Activated CD4-positive, CD25-positive, alpha-beta regulatory T cell treated with anti-CD3 and anti-CD28 coated beads, Interleukin-2, amount 50 U/mL, for 16 hours (primary cell): Measurements from ENCODE around the gene BRME1.

Source experiments
- DNase-seq: peaks from one replicate; pipeline ENCODE4 v3.0.0-alpha.2; 2020; ENCODE audit warnings: low read depth, low spot score

BRME1 gene

GRCh38 chr19:13887517-13887916, 18.4 kb downstream of the BRME1 start:
- DNase-seq, result no peak

GRCh38 chr19:13887018-13887436, 18.9 kb downstream of the BRME1 start:
- DNase-seq, result no peak

DNA sequence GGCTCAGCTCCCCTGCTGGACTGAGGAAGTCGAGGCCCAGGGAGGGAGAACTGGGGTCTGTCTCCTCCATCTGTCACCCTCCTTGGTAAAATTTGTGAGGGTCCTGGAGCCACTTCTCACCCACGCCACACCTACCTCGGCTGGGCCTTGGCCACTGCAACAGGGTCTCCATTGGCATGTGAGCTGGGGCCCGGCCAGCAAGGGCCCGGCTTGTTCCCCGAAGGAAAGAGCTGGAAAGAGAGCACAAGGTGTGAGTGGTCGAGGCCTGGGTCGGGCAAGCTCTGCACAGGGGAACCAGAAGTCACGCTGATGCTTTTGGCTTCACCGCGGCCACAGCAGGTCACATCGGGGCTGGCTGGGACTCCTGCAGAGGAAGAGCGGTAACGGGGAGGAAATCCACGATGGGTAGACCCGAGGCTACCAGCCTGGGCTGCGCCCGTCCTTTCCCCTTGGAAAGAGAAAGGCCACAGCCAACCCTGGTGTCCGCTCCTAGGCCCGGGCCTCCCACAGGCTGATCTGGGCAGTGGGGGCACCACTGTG, 20.0 kb downstream of the BRME1 start:
- DNase-seq, result no peak

- no peak for DNase-seq
Observed at GRCh38 chr19:13884726-13885591, 21.0 kb downstream of the BRME1 start.

GRCh38 chr19:13883516-13884064, 22.3 kb downstream of the BRME1 start:
- no peak for DNase-seq

- DNase-seq, result no peak
Observed at GRCh38 chr19:13882836-13883235, 23.1 kb downstream of the BRME1 start.

- no peak for DNase-seq
Observed at GRCh38 chr19:13882419-13882795, 23.5 kb downstream of the BRME1 start.

DNA sequence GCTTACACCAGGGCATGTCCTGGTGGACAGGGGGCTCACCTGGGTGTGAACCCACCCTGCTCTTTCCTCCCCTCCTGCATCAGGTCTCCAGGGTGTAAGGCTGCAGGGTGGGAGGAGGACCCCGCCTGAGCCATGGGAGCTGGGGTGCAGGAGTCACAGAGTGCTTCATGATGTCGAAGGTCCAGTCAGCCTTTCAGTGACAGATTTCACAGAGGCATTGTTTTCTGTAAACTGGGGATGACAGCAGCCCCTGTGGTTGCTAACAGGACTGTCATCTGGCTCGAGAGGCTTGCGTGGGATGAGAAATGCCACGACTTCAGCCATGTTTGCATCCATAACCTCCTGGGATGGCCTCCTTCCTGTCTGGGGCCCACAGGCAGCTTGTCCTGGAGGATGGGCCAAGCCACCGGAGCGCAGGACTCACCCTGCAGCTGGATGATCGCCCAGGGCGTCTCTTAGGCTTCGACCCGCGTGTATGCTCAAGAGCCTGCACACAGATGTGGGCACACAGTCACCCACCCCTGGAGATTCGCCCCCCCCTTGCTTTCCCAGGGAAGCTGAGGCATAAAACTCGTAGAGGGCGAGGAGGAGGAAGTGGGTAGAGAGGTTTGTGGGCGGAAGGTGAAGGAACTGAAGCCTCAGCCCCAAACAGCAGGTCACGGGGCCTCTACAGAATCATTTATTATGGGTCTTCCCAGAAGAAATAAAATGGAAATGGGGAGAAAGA, 24.1 kb downstream of the BRME1 start:
- no peak for DNase-seq

- no peak for DNase-seq
Observed at GRCh38 chr19:13881251-13881691, 24.6 kb downstream of the BRME1 start.

- DNase-seq, result peak; percentile 91
Observed at GRCh38 chr19:13880059-13881043, 25.6 kb downstream of the BRME1 start.

GRCh38 chr19:13877303-13877702, 28.6 kb downstream of the BRME1 start:
- DNase-seq, result no peak

GRCh38 chr19:13876834-13877233, 29.1 kb downstream of the BRME1 start, which contains the start of gene NANOS3:
Gene NANOS3 (plus strand): TSS chr19:13877134. CDS start chr19:13877249, 115 bp downstream.
- no peak for DNase-seq

- DNase-seq, result no peak
Observed at GRCh38 chr19:13875824-13876223, 30.1 kb downstream of the BRME1 start.

DNA sequence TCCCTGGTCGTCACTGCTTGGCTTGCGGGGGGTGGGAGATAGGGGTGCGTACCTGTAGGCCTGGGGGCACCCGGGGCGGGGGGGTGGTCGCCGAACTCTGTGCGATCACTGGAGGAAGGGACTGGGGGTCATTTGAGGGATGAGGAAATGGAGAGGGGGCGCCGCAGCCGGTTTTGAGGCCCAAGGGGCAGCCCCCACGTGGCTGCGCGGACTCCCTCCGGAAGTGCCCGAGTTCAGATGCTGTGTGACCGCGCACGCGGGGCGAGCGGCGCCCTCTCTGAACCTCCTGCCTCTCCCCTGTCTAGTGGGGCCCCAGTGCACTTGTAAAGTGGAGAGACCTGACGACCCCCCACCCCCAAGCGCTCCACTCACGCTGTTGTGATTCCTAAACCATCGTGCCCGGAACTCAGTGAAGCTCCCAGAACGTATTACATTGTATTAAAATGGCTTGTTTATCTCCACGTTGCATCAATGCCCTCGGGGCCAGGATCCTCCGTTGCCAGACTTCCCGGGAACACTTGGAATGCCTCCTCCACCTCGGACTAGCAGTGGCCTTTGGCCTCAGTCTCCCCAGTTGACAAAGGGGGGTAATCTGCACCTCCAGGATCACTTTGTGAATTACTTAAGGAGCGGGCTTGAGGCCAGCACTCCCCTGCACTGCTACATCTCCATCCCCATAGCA, 31.9 kb downstream of the BRME1 start:
- DNase-seq, result no peak

DNA sequence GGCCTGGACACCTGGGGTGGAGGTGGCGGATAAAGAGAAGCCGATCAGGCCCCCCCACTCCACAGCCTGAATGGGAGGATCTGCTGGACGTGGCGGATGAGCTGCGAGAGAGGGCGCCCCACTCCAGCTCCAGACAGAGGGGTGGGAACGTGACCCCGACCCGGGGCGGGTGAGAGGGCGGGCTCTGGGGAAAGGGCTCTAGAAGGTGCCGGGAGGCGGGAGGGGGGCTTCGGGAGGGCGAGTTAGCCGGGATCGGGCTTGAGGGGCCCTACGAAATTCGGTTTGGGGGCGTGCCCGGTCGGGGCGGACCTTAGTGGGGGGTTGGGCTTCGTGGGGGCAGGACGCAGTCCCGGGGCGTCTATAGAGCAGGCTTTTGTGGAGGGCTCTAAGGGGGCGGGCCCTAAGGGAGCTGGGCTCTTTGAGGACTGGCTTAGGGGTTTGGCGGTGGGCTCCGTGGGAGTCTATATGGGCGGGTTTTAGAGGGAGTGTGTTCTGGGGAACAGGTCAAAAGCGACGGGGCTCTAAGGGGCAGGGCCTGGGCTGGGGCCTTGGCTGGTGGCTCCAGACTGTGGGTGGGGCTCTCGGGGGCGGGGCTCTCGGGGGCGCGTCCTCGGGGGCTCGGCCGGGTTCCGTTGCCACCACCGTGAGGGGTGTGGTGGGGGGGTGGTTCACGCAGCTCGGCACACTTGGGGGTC, 33.1 kb downstream of the BRME1 start:
- no peak for DNase-seq

DNA sequence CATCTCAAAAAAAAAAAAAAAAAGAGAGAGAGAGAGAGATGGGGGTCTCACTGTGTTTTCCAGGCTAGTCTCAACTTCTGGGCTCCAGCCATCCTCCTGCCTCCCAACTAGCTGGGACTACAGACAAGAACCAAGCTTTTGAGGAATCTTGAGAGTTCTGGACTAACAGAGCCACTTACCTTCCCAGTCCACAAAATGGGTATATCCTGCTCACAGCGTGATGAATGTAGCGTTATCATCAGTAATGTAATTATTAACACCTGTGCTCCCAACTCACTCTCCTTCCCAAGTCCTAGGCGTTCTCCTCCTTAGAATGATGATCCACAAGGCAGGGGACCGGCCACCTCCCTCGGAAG, 33.6 kb downstream of the BRME1 start:
- DNase-seq, result no peak

DNA sequence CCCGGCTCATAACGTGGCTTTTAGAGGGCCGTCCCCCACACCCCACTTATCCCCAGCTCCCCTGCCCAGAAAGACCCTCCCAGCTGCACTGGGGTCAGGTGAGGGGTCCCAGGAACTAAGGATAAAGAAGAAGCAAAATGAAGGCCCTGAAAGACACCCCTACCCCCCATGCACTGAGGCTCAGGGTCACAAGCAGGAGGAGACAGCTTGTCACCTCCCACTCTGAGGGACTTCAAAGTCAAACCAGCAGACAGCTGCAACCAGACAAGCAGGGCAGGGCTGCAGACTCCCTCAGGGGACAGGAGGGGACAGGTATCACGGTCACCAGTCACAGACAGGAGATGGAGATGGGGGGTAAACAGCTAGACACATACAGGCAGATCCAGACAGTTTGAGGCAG, 35.0 kb downstream of the BRME1 start:
- no peak for DNase-seq

DNA sequence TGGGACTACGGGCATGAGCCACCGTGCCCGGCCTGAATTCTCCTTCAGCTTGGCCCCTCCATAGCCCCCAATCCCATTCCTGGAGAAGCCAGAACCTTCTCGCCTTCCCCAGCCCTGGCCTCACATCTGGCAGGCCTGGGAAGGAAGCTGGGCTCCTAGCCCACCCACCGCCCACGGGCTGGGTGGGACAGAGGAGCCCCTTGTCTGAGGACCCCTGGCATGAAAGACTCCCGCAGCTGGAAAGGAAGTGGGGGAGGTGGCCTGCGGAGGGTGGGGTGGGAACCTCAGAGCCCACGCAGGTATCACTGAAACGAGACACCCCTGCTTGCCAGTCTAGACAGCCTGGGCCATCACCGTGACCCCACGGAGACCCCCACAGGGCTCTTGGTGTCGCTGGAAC, 36.6 kb downstream of the BRME1 start:
- DNase-seq, result no peak

DNA sequence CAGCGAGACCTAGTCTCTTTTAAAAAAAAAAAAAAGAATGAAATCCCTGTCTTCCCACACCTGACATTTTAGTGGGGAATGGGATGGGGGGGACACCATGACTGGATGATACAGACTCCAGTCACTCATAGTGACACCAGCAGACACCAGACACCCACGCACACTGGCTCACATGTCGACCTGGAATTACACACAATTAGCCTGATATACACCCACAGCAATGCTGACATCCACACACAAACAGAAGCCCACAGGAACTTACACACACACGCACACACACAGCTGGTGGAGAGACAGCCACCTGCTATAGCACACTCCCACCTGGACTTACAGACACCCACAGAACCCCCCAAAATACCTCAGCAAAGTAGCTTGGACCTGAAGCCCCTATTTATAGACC, 37.3 kb downstream of the BRME1 start:
- DNase-seq, result no peak

DNA sequence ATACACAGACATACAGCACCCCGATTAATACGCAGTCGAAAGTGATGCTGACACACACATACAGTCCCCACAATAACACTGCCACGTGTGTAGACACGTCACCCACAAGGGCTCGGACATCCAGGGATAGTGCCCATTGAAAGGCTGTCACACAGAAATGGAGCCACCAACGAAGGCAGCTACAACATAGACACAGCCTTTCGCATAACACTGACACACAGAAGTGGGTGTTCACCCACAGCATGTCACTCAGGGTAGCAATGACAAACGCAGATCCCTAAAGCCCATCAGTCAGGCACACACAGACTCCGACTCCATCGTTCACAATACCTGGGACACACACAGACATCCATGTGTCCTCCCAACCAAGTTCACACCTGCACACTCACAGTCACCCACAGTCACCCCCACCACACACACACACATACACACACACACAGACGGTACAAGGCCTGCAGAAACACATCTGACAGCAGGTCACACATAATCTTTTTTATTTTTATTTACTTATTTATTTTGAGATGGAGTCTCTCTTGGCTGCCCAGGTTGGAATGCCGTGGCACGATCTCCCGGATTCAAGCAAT, 39.4 kb downstream of the BRME1 start:
- DNase-seq, result no peak
